Measurements from ENCODE around the gene CAMK4. TPM values are rescaled to one million over a fixed set of nuclear protein-coding genes. Genes with fewer than 3 reads are reported as not detected.

The CAMK4 gene
- total and polyA plus RNA-seq, 8 donors = 1.0 to 18.3 (median 14.8) TPM

GRCh38 chr5:111486926-111487325 is 262.7 kb downstream of the CAMK4 start:
- Histone ChIP-seq H3K27me3 (no peaks in the 10 kb centered on the region), H3K4me1 (no peaks in the 10 kb centered on the region), H3K4me3 (no peak overlapping the region), H3K36me3 (no peaks in the 10 kb centered on the region), H3K9me3 (no peaks in the 10 kb centered on the region), H3K27ac (no peak overlapping the region)
- TF ChIP-seq CTCF (IDR thresholded peaks at IDR 0.05) = no peak
- DNase-seq = no peak
- no peak for ATAC-seq
- intact Hi-C loops (cut with DNase I) = no loop called here

GRCh38 chr5:111488353-111488752 is 264.2 kb downstream of the CAMK4 start:
- Histone ChIP-seq H3K4me1 (no peaks in the 10 kb centered on the region), H3K4me3 (no peak overlapping the region), H3K27ac (no peak overlapping the region), H3K36me3 (no peaks in the 10 kb centered on the region), H3K27me3 (no peaks in the 10 kb centered on the region), H3K9me3 (no peaks in the 10 kb centered on the region)
- intact Hi-C loops (cut with DNase I) = no loop called here
- no peak for DNase-seq
- no peak for TF ChIP-seq CTCF (IDR thresholded peaks at IDR 0.05)
- ATAC-seq = no peak

GRCh38 chr5:111493031-111493430 is 268.8 kb downstream of the CAMK4 start:
- intact Hi-C loops (cut with DNase I) = no loop called here
- H3K9me3 ChIP-seq = no peaks in the 10 kb centered on the region
- H3K27ac ChIP-seq = no peak overlapping the region
- no peaks in the 10 kb centered on the region for H3K4me1 ChIP-seq
- no peak overlapping the region for H3K4me3 ChIP-seq
- peaks cover 0 to 19% of the 10 kb centered on the region in 2 donors for H3K36me3 ChIP-seq
- H3K27me3 ChIP-seq = no peaks in the 10 kb centered on the region
- no peak for DNase-seq
- no peak for ATAC-seq
- TF ChIP-seq CTCF (IDR thresholded peaks at IDR 0.05) = no peak

DNA sequence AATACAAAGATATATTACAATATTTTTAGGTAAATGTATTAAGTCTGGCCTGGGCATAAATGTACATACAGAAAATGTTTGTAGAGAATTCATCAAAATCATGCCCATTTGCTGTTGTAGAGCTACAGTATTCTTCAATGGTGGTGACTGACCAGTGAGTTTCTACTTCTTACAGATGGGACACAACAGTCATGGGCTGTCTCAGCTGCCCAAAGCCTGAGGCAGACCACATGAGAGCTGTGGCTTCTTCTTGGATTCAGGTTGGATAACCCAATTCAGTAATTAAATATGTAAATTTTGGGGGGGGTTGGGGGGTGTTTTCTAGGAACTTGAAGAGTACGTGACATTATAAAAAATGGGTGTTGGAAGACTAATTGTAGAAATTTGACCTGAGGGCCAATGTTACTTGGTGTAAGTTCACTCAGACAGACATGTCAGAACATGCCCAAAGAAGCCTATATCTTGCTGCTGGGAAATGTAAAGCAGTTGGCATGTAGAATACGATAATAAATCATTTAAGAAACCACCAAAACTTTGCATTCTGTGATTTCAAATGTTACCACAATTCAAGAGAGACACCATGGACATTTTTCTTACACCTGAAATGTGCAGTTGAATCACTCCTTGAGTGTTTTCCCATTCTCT is 270.3 kb downstream of the CAMK4 start:
- H3K36me3 ChIP-seq = peaks cover 0 to 27% of the 10 kb centered on the region in 2 donors
- no peak for TF ChIP-seq CTCF (IDR thresholded peaks at IDR 0.05)
- no peak overlapping the region for H3K27ac ChIP-seq
- no peaks in the 10 kb centered on the region for H3K27me3 ChIP-seq
- intact Hi-C loops (cut with DNase I) = no loop called here
- no peaks in the 10 kb centered on the region for H3K4me1 ChIP-seq
- DNase-seq (no peak), ATAC-seq (no peak)
- H3K4me3 ChIP-seq = no peak overlapping the region
- H3K9me3 ChIP-seq = no peaks in the 10 kb centered on the region

DNA sequence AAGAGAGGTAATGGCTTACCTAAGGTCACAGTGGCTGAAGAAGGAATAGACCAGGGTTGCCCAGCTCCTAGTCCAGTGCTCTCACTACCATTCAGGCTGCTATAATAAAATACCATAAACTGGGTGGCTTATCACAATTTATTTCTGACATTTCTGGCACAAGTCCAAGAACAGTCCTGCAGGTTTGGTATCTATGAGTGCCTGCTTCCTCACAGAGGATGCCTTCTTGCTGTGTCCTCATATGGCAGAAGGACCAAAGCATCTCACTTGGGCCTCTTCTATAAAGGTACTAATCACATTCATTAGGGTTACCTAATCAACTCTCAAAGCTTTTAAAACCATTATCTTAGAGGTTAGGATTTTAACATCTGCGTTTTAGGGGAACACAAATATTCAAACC is 271.0 kb downstream of the CAMK4 start:
- intact Hi-C loops (cut with DNase I) = no loop called here
- Histone ChIP-seq H3K9me3 (no peaks in the 10 kb centered on the region), H3K27me3 (no peaks in the 10 kb centered on the region), H3K4me1 (no peaks in the 10 kb centered on the region), H3K4me3 (no peak overlapping the region), H3K36me3 (peaks cover 0 to 34% of the 10 kb centered on the region in 2 donors), H3K27ac (no peak overlapping the region)
- ATAC-seq (no peak), DNase-seq (no peak)
- no peak for TF ChIP-seq CTCF (IDR thresholded peaks at IDR 0.05)
